ENCODE data around the gene GHRHR.

GHRHR gene

GRCh38 chr7:30985756-30986155 is 22.0 kb downstream of the GHRHR start:
- no peak for DNase-seq (ENCODE audit: low read depth)

- DNase-seq (ENCODE audit: low read depth): no peak
These were observed 22.6 kb downstream of the GHRHR start for GRCh38 chr7:30986331-30986730.

- no peak for DNase-seq (ENCODE audit: low read depth)
These were observed 23.0 kb downstream of the GHRHR start for GRCh38 chr7:30986738-30987137.

- DNase-seq (ENCODE audit: low read depth): no peak
These were observed 23.4 kb downstream of the GHRHR start for GRCh38 chr7:30987178-30987577.

GRCh38 chr7:30987936-30988335 is 24.2 kb downstream of the GHRHR start:
- no peak for DNase-seq (ENCODE audit: low read depth)

- DNase-seq (ENCODE audit: low read depth): peak; percentile 24
These were observed 24.7 kb downstream of the GHRHR start for GRCh38 chr7:30988351-30989005.

GRCh38 chr7:30989008-30989823 is 25.5 kb downstream of the GHRHR start:
- no peak for DNase-seq (ENCODE audit: low read depth)

GRCh38 chr7:30989824-30990672 is 26.3 kb downstream of the GHRHR start:
- DNase-seq (ENCODE audit: low read depth): no peak

- no peak for DNase-seq (ENCODE audit: low read depth)
These were observed 27.0 kb downstream of the GHRHR start for GRCh38 chr7:30990673-30991170.

- DNase-seq (ENCODE audit: low read depth): no peak
These were observed 28.7 kb downstream of the GHRHR start for GRCh38 chr7:30992414-30992813.

GRCh38 chr7:30994206-30995100 is 30.7 kb downstream of the GHRHR start:
- no peak for DNase-seq (ENCODE audit: low read depth)

GRCh38 chr7:30995536-30995935 is 31.8 kb downstream of the GHRHR start:
- no peak for DNase-seq (ENCODE audit: low read depth)

- DNase-seq (ENCODE audit: low read depth): no peak
These were observed 32.5 kb downstream of the GHRHR start for GRCh38 chr7:30996256-30996655.

GRCh38 chr7:30996883-30997282 is 33.1 kb downstream of the GHRHR start:
- DNase-seq (ENCODE audit: low read depth): no peak

- no peak for DNase-seq (ENCODE audit: low read depth)
These were observed 33.6 kb downstream of the GHRHR start for GRCh38 chr7:30997316-30997715.

GRCh38 chr7:30998180-30998579 is 34.4 kb downstream of the GHRHR start:
- DNase-seq (ENCODE audit: low read depth): no peak

GRCh38 chr7:31000161-31000693 is 36.5 kb downstream of the GHRHR start:
- DNase-seq (ENCODE audit: low read depth): no peak

- DNase-seq (ENCODE audit: low read depth): no peak
These were observed 37.0 kb downstream of the GHRHR start for GRCh38 chr7:31000779-31001178.

- DNase-seq (ENCODE audit: low read depth): no peak
These were observed 38.5 kb downstream of the GHRHR start for GRCh38 chr7:31002256-31002655.

GRCh38 chr7:31003097-31003496 is 39.3 kb downstream of the GHRHR start:
- DNase-seq (ENCODE audit: low read depth): no peak

GRCh38 chr7:31003721-31004120 is 40.0 kb downstream of the GHRHR start:
- no peak for DNase-seq (ENCODE audit: low read depth)

All from amniotic epithelial cell (primary cell).